ENCODE measurements around the gene RHOJ.
A peak's percentile ranks its signal among the peaks of the same experiment; 100 is the strongest.

Gene RHOJ

GRCh38 chr14:63212776-63213500, 8.7 kb downstream of the RHOJ start:
- no peak overlapping the region for H3K9ac ChIP-seq (ENCODE audit: low read length)
- H3K36me3 ChIP-seq (ENCODE audit: control insufficient read depth, insufficient read depth, low read length), result no peaks in the 10 kb centered on the region
- H3K4me3 ChIP-seq (ENCODE audit: low read length), result no peak overlapping the region
- no peaks in the 10 kb centered on the region for H3K4me1 ChIP-seq (ENCODE audit: control insufficient read depth, insufficient read depth, low read length)
- H3K27me3 ChIP-seq (ENCODE audit: control insufficient read depth, insufficient read depth, low read length), result no peaks in the 10 kb centered on the region
- no peak overlapping the region for H3K27ac ChIP-seq (ENCODE audit: low read depth, low read length)

- H3K27me3 ChIP-seq (ENCODE audit: control insufficient read depth, insufficient read depth, low read length), result no peaks in the 10 kb centered on the region
- no peak overlapping the region for H3K9ac ChIP-seq (ENCODE audit: low read length)
- no peaks in the 10 kb centered on the region for H3K36me3 ChIP-seq (ENCODE audit: control insufficient read depth, insufficient read depth, low read length)
- H3K4me3 ChIP-seq (ENCODE audit: low read length), result no peak overlapping the region
- no peaks in the 10 kb centered on the region for H3K4me1 ChIP-seq (ENCODE audit: control insufficient read depth, insufficient read depth, low read length)
- H3K27ac ChIP-seq (ENCODE audit: low read depth, low read length), result peak overlapping the region; percentile 39
These were observed 10.4 kb downstream of the RHOJ start for GRCh38 chr14:63214417-63215196.

GRCh38 chr14:63220526-63220925, 16.3 kb downstream of the RHOJ start:
- Histone ChIP-seq H3K27ac (ENCODE audit: low read depth, low read length) (peak overlapping the region; percentile 32), H3K4me3 (ENCODE audit: low read length) (no peak overlapping the region), H3K4me1 (ENCODE audit: control insufficient read depth, insufficient read depth, low read length) (peaks cover 5% of the 10 kb centered on the region), H3K27me3 (ENCODE audit: control insufficient read depth, insufficient read depth, low read length) (no peaks in the 10 kb centered on the region), H3K36me3 (ENCODE audit: control insufficient read depth, insufficient read depth, low read length) (no peaks in the 10 kb centered on the region), H3K9ac (ENCODE audit: low read length) (no peak overlapping the region)

- Histone ChIP-seq H3K9ac (ENCODE audit: low read length) (no peak overlapping the region), H3K27me3 (ENCODE audit: control insufficient read depth, insufficient read depth, low read length) (no peaks in the 10 kb centered on the region), H3K4me3 (ENCODE audit: low read length) (no peak overlapping the region), H3K36me3 (ENCODE audit: control insufficient read depth, insufficient read depth, low read length) (no peaks in the 10 kb centered on the region), H3K27ac (ENCODE audit: low read depth, low read length) (no peak overlapping the region), H3K4me1 (ENCODE audit: control insufficient read depth, insufficient read depth, low read length) (peaks cover 5% of the 10 kb centered on the region)
These were observed 19.4 kb downstream of the RHOJ start for GRCh38 chr14:63223596-63223995.

- H3K9ac ChIP-seq (ENCODE audit: low read length), result no peak overlapping the region
- H3K27me3 ChIP-seq (ENCODE audit: control insufficient read depth, insufficient read depth, low read length), result no peaks in the 10 kb centered on the region
- no peak overlapping the region for H3K4me3 ChIP-seq (ENCODE audit: low read length)
- H3K36me3 ChIP-seq (ENCODE audit: control insufficient read depth, insufficient read depth, low read length), result no peaks in the 10 kb centered on the region
- peaks cover 5% of the 10 kb centered on the region for H3K4me1 ChIP-seq (ENCODE audit: control insufficient read depth, insufficient read depth, low read length)
- peak overlapping the region; percentile 8 for H3K27ac ChIP-seq (ENCODE audit: low read depth, low read length)
These were observed 20.0 kb downstream of the RHOJ start for GRCh38 chr14:63224196-63224595.

GRCh38 chr14:63228217-63228616, 24.0 kb downstream of the RHOJ start:
- H3K9ac ChIP-seq (ENCODE audit: low read length), result no peak overlapping the region
- no peaks in the 10 kb centered on the region for H3K36me3 ChIP-seq (ENCODE audit: control insufficient read depth, insufficient read depth, low read length)
- peaks cover 5% of the 10 kb centered on the region for H3K4me1 ChIP-seq (ENCODE audit: control insufficient read depth, insufficient read depth, low read length)
- no peak overlapping the region for H3K4me3 ChIP-seq (ENCODE audit: low read length)
- no peaks in the 10 kb centered on the region for H3K27me3 ChIP-seq (ENCODE audit: control insufficient read depth, insufficient read depth, low read length)
- H3K27ac ChIP-seq (ENCODE audit: low read depth, low read length), result no peak overlapping the region

- H3K36me3 ChIP-seq (ENCODE audit: control insufficient read depth, insufficient read depth, low read length), result no peaks in the 10 kb centered on the region
- H3K4me3 ChIP-seq (ENCODE audit: low read length), result no peak overlapping the region
- no peaks in the 10 kb centered on the region for H3K27me3 ChIP-seq (ENCODE audit: control insufficient read depth, insufficient read depth, low read length)
- no peak overlapping the region for H3K9ac ChIP-seq (ENCODE audit: low read length)
- no peaks in the 10 kb centered on the region for H3K4me1 ChIP-seq (ENCODE audit: control insufficient read depth, insufficient read depth, low read length)
- H3K27ac ChIP-seq (ENCODE audit: low read depth, low read length), result no peak overlapping the region
These were observed 25.3 kb downstream of the RHOJ start for GRCh38 chr14:63229330-63230059.

GRCh38 chr14:63231766-63232165, 27.5 kb downstream of the RHOJ start:
- Histone ChIP-seq H3K9ac (ENCODE audit: low read length) (no peak overlapping the region), H3K4me1 (ENCODE audit: control insufficient read depth, insufficient read depth, low read length) (no peaks in the 10 kb centered on the region), H3K27ac (ENCODE audit: low read depth, low read length) (no peak overlapping the region), H3K4me3 (ENCODE audit: low read length) (no peak overlapping the region), H3K27me3 (ENCODE audit: control insufficient read depth, insufficient read depth, low read length) (no peaks in the 10 kb centered on the region), H3K36me3 (ENCODE audit: control insufficient read depth, insufficient read depth, low read length) (no peaks in the 10 kb centered on the region)

GRCh38 chr14:63237791-63238190, 33.5 kb downstream of the RHOJ start:
- Histone ChIP-seq H3K36me3 (ENCODE audit: control insufficient read depth, insufficient read depth, low read length) (no peaks in the 10 kb centered on the region), H3K27me3 (ENCODE audit: control insufficient read depth, insufficient read depth, low read length) (no peaks in the 10 kb centered on the region), H3K4me3 (ENCODE audit: low read length) (no peak overlapping the region), H3K27ac (ENCODE audit: low read depth, low read length) (no peak overlapping the region), H3K4me1 (ENCODE audit: control insufficient read depth, insufficient read depth, low read length) (peaks cover 4% of the 10 kb centered on the region), H3K9ac (ENCODE audit: low read length) (no peak overlapping the region)

- no peak overlapping the region for H3K4me3 ChIP-seq (ENCODE audit: low read length)
- H3K27ac ChIP-seq (ENCODE audit: low read depth, low read length), result no peak overlapping the region
- H3K4me1 ChIP-seq (ENCODE audit: control insufficient read depth, insufficient read depth, low read length), result peaks cover 4% of the 10 kb centered on the region
- H3K9ac ChIP-seq (ENCODE audit: low read length), result no peak overlapping the region
- H3K36me3 ChIP-seq (ENCODE audit: control insufficient read depth, insufficient read depth, low read length), result no peaks in the 10 kb centered on the region
- no peaks in the 10 kb centered on the region for H3K27me3 ChIP-seq (ENCODE audit: control insufficient read depth, insufficient read depth, low read length)
These were observed 36.0 kb downstream of the RHOJ start for GRCh38 chr14:63240221-63240620.

- H3K4me1 ChIP-seq (ENCODE audit: control insufficient read depth, insufficient read depth, low read length), result peaks cover 6% of the 10 kb centered on the region
- H3K27ac ChIP-seq (ENCODE audit: low read depth, low read length), result no peak overlapping the region
- H3K27me3 ChIP-seq (ENCODE audit: control insufficient read depth, insufficient read depth, low read length), result no peaks in the 10 kb centered on the region
- H3K9ac ChIP-seq (ENCODE audit: low read length), result no peak overlapping the region
- H3K4me3 ChIP-seq (ENCODE audit: low read length), result no peak overlapping the region
- no peaks in the 10 kb centered on the region for H3K36me3 ChIP-seq (ENCODE audit: control insufficient read depth, insufficient read depth, low read length)
These were observed 36.9 kb downstream of the RHOJ start for GRCh38 chr14:63241096-63241495.

GRCh38 chr14:63243646-63244045, 39.4 kb downstream of the RHOJ start:
- Histone ChIP-seq H3K27ac (ENCODE audit: low read depth, low read length) (no peak overlapping the region), H3K36me3 (ENCODE audit: control insufficient read depth, insufficient read depth, low read length) (no peaks in the 10 kb centered on the region), H3K4me1 (ENCODE audit: control insufficient read depth, insufficient read depth, low read length) (peaks cover 24% of the 10 kb centered on the region), H3K9ac (ENCODE audit: low read length) (no peak overlapping the region), H3K4me3 (ENCODE audit: low read length) (no peak overlapping the region), H3K27me3 (ENCODE audit: control insufficient read depth, insufficient read depth, low read length) (no peaks in the 10 kb centered on the region)

Data from rectal smooth muscle tissue (tissue), 1 donor.